Adrenal gland (tissue), 5 donors: ENCODE results near the gene ELL2.

Source experiments
- CTCF ChIP-seq, 6 experiments: fragments of 450-650 bp in 4 of 6; fragments of 200-600 bp in 2 of 6; sonication (generic) in 1 of 6; IDR thresholded peaks; 1 replicate in 5 of 6; 2 replicates in 1 of 6; pipeline versions ENCODE4 v1.5.1 to v1.8.0; 2016 to 2021; ENCODE audit warnings: antibody characterized with exemption in 6 of 6, mild to moderate bottlenecking in 2 of 6, moderate library complexity in 1 of 6
- POLR2A ChIP-seq, 2 donors: fragments of 450-650 bp; IDR thresholded peaks; one replicate each; pipeline ENCODE4 v1.6.1; 2017; ENCODE audit warnings: antibody characterized with exemption in 2 of 2, mild to moderate bottlenecking in 2 of 2, moderate library complexity in 1 of 2
- donor health status: DM: no; HTN: no; CAD: no.

- TF ChIP-seq CTCF (IDR thresholded peaks at IDR 0.05) (no peak), POLR2A (IDR thresholded peaks at IDR 0.05) (no peak)
Observed at GRCh38 chr5:95866435-95867040, 95.1 kb downstream of the ELL2 start.
